Stomach (tissue), 9 donors: ENCODE data around the gene CAMK1. TPM values are rescaled to one million over a fixed set of nuclear protein-coding genes. Genes with fewer than 3 reads are reported as not detected.

ENCODE experiments used
- DNase-seq, 2 donors: peaks; one replicate each; pipeline versions ENCODE4 v3.0.0 to v3.0.0-alpha.2; 2013 to 2019
- H3K27ac ChIP-seq, 5 donors: fragments of 200-600 bp in 4 of 5; sonication (generic) in 4 of 5; one replicate each; pipeline ENCODE4 v1.5.1; 2013 to 2019; ENCODE audit warnings: mild to moderate bottlenecking in 1 of 5, moderate library complexity in 1 of 5
- H3K27me3 ChIP-seq, 3 donors: fragments of 200-600 bp; sonication (generic); one replicate each; pipeline ENCODE4 v1.5.1; 2017 to 2019; ENCODE audit warnings: mixed run types in 1 of 3
- H3K36me3 ChIP-seq, 4 donors: fragments of 200-600 bp; sonication (generic); 1 replicate in 3 of 4; 2 replicates in 1 of 4; pipeline ENCODE4 v1.5.1; 2016 to 2019
- H3K4me1 ChIP-seq, 4 donors: fragments of 200-600 bp; sonication (generic); one replicate each; pipeline ENCODE4 v1.5.1; 2016 to 2019
- H3K4me3 ChIP-seq, 4 donors: fragments of 200-600 bp; sonication (generic) in 3 of 4; one replicate each; pipeline ENCODE4 v1.5.1; 2016 to 2019; ENCODE audit warnings: mild to moderate bottlenecking in 1 of 4
- H3K9me3 ChIP-seq, 4 donors: fragments of 200-600 bp; sonication (generic); one replicate each; pipeline ENCODE4 v1.5.1; 2016 to 2019
- EP300 ChIP-seq: sonication (generic); formaldehyde crosslinking; IDR thresholded peaks from one replicate; pipeline ENCODE4 v1.6.1; 2017; ENCODE audit warnings: antibody characterized with exemption
- POLR2A ChIP-seq, 4 donors: fragments of 450-650 bp; IDR thresholded peaks; one replicate each; pipeline ENCODE4 v1.6.1; 2016; ENCODE audit warnings: antibody characterized with exemption in 4 of 4, control low read depth in 2 of 4, mild to moderate bottlenecking in 1 of 4, moderate library complexity in 1 of 4
- POLR2AphosphoS5 ChIP-seq, 3 donors: sonication (generic); formaldehyde crosslinking; IDR thresholded peaks; one replicate each; pipeline ENCODE4 v1.6.1; 2016; ENCODE audit warnings: antibody characterized with exemption in 3 of 3
- WGBS, 5 donors: extraction: QIAGEN DNeasy Blood & Tissue Kit in 3 of 5; methylation state at CpG; one replicate each; pipeline versions ENCODE4 v1.1.5 to v1.1.7; 2013 to 2018; 5-methylcytosine and 5-hydroxymethylcytosine counted together
- intact Hi-C: fragments of 100-400 bp; cut with DNase I; formaldehyde crosslinking; loops from one replicate; pipeline ENCODE4 v1.15.1; 2023; ENCODE audit warnings: low total_unique reads
- polyA plus RNA-seq, 3 donors: library from polyadenylated mRNA; stranded (reverse); fragments of 200-250 nt; gene quantifications; one replicate each; pipeline ENCODE4 v1.2.3, GENCODE V29; 2013
- total RNA-seq, 5 donors: library from RNA; depleted of rRNA; stranded (reverse); fragments of >200 nt; gene quantifications; one replicate each; pipeline versions ENCODE4 v1.1.0 to v1.2.3, GENCODE V29; 2014 to 2016
- TF ChIP-seq, protein P1 (sequence below), 7 experiments: fragments of 450-650 bp in 4 of 7; fragments of 200-600 bp in 3 of 7; sonication (generic) in 3 of 7; IDR thresholded peaks; one replicate each; pipeline ENCODE4 v1.5.1; 2016 to 2019; ENCODE audit warnings: antibody characterized with exemption in 7 of 7, control low read depth in 2 of 7, mild to moderate bottlenecking in 1 of 7
- donor health status: healthy with polysubstance abuse.
- donor health status: Bipolar disorder and iron deficiency.
- donor health status: healthy.

Gene CAMK1
- total and polyA plus RNA-seq, 8 donors = 14.3 to 61.1 (median 25.3) TPM

GRCh38 chr3:9717563-9717962 lies 52.2 kb downstream of the CAMK1 start:
- TF ChIP-seq EP300 = no peak
- no peak for TF ChIP-seq POLR2AphosphoS5 (IDR thresholded peaks at IDR 0.05)
- TF ChIP-seq POLR2A (IDR thresholded peaks at IDR 0.05) = no peak
- TF ChIP-seq, protein P1, sequence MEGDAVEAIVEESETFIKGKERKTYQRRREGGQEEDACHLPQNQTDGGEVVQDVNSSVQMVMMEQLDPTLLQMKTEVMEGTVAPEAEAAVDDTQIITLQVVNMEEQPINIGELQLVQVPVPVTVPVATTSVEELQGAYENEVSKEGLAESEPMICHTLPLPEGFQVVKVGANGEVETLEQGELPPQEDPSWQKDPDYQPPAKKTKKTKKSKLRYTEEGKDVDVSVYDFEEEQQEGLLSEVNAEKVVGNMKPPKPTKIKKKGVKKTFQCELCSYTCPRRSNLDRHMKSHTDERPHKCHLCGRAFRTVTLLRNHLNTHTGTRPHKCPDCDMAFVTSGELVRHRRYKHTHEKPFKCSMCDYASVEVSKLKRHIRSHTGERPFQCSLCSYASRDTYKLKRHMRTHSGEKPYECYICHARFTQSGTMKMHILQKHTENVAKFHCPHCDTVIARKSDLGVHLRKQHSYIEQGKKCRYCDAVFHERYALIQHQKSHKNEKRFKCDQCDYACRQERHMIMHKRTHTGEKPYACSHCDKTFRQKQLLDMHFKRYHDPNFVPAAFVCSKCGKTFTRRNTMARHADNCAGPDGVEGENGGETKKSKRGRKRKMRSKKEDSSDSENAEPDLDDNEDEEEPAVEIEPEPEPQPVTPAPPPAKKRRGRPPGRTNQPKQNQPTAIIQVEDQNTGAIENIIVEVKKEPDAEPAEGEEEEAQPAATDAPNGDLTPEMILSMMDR (IDR thresholded peaks at IDR 0.05) = no peak
- no peaks in the 10 kb centered on the region for H3K9me3 ChIP-seq
- peaks cover 0 to 20% (median 3%) of the 10 kb centered on the region in 4 donors for H3K4me1 ChIP-seq
- H3K27ac ChIP-seq = no peak overlapping the region
- WGBS, 5 donors = 89 to 96% (median 92%) methylated on average over 1 of the region's 1 CpG
- no peaks in the 10 kb centered on the region for H3K27me3 ChIP-seq
- H3K36me3 ChIP-seq = no peaks in the 10 kb centered on the region
- DNase-seq = no peak
- intact Hi-C loops = no loop called here
- H3K4me3 ChIP-seq = no peak overlapping the region

DNA sequence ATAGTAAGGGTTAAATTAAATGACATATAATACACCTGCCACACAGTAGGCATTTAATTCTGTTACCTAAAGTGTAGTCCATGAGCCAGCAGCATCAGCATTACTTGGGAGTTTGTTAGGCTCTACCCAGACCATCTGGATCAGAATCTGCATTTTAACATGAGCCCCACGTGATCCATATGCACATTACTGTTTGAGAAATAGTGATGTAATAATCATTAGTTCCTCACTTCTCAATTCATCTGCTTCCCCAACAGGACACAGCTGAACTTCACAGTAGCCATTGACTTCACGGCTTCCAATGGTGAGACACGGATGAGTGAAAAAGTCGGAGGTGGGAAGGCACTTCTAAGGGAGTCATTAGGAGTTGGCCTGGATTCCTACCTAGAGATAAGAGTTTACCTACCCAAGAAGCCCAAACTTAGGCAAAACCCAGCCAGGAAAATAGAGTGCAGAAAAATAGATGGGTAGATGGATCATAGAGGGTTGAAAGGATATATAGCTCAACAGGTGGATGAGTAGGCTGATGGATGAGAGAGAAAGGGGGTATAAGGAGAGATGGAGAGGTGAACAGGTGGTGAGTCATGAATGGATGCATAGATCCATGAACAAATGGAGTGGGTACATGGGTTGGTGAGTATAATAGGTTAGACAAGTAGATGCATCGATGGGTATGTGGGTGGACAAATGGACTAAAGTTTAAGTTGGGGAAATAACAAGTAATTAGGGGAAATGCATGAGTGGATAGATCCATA lies 52.8 kb downstream of the CAMK1 start:
- no peak overlapping the region for H3K27ac ChIP-seq
- no peak for DNase-seq
- no peaks in the 10 kb centered on the region for H3K9me3 ChIP-seq
- TF ChIP-seq POLR2A (IDR thresholded peaks at IDR 0.05) (no peak), POLR2AphosphoS5 (IDR thresholded peaks at IDR 0.05) (no peak), EP300 (no peak)
- TF ChIP-seq, protein P1 (IDR thresholded peaks at IDR 0.05) = no peak
- intact Hi-C loops = no loop called here
- 72 to 83% (median 78%) methylated on average over 5 of the region's 5 CpGs for WGBS, 5 donors
- H3K4me1 ChIP-seq = peaks cover 0 to 20% (median 3%) of the 10 kb centered on the region in 4 donors
- H3K4me3 ChIP-seq = no peak overlapping the region
- H3K27me3 ChIP-seq = no peaks in the 10 kb centered on the region
- H3K36me3 ChIP-seq = no peaks in the 10 kb centered on the region

GRCh38 chr3:9715764-9716437 lies 53.8 kb downstream of the CAMK1 start:
- no peaks in the 10 kb centered on the region for H3K27me3 ChIP-seq
- peak overlapping the region in 4 of 5 donors; percentile 26 to 64 (median 48) for H3K27ac ChIP-seq
- no peak overlapping the region for H3K4me3 ChIP-seq
- TF ChIP-seq EP300 = no peak
- TF ChIP-seq POLR2A (IDR thresholded peaks at IDR 0.05) = no peak
- TF ChIP-seq, protein P1 (IDR thresholded peaks at IDR 0.05) = peak in 5 of 7 experiments; percentile 52 to 87 (median 70)
- peak; percentile 57 to 90 (median 67) for TF ChIP-seq POLR2AphosphoS5 (IDR thresholded peaks at IDR 0.05)
- peaks cover 0 to 20% (median 3%) of the 10 kb centered on the region in 4 donors for H3K4me1 ChIP-seq
- H3K9me3 ChIP-seq = no peaks in the 10 kb centered on the region
- DNase-seq = peak; percentile 76 to 84
- H3K36me3 ChIP-seq = no peaks in the 10 kb centered on the region
- WGBS, 5 donors = 21 to 29% (median 23%) methylated on average over 6 of the region's 6 CpGs
- intact Hi-C loops = no loop called here

DNA sequence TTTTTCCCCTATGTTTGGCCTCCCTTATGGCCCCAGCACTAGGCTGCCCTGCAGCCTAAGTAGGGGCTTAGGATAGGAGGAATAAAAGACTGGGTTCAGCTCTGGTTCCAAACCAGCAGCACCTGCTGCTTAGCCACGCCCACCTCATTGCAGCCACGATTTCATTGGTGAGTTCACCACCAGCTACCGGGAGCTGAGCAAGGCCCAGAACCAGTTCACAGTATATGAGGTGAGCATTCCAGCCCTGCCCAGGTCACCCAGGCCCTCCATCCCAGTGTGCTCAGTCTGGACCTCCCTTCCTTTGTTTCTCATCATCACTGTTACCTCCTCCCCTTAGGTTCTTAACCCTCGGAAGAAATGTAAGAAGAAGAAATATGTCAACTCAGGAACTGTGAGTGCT lies 54.6 kb downstream of the CAMK1 start:
- intact Hi-C loops = no loop called here
- TF ChIP-seq EP300 = no peak
- no peak for TF ChIP-seq POLR2AphosphoS5 (IDR thresholded peaks at IDR 0.05)
- TF ChIP-seq POLR2A (IDR thresholded peaks at IDR 0.05) = no peak
- TF ChIP-seq, protein P1 (IDR thresholded peaks at IDR 0.05) = no peak
- DNase-seq = peak in 1 of 2 donors; percentile 23
- no peaks in the 10 kb centered on the region for H3K36me3 ChIP-seq
- WGBS, 5 donors = 10 to 23% (median 15%) methylated on average over 4 of the region's 4 CpGs
- H3K9me3 ChIP-seq = no peaks in the 10 kb centered on the region
- no peaks in the 10 kb centered on the region for H3K27me3 ChIP-seq
- H3K27ac ChIP-seq = peak overlapping the region in 3 of 5 donors; percentile 38 to 64 (median 58)
- H3K4me1 ChIP-seq = peaks cover 0 to 20% (median 3%) of the 10 kb centered on the region in 4 donors
- H3K4me3 ChIP-seq = no peak overlapping the region
